ENCODE data around the gene OCSTAMP.

GRCh38 chr20:46547995-46548394, 2.5 kb downstream of the OCSTAMP start:
- TF ChIP-seq CTCF (IDR thresholded peaks at IDR 0.05) (no peak), TCF7L2 (IDR thresholded peaks at IDR 0.05; ENCODE audit: low read depth, low read length) (no peak), REST (IDR thresholded peaks at IDR 0.05; ENCODE audit: insufficient read depth in 1 of 2, low read depth in 2 of 2, low read length in 1 of 2) (no peak), POLR2AphosphoS5 (IDR thresholded peaks at IDR 0.05; ENCODE audit: low read depth, low read length) (no peak)

All from Panc1 (cell line).